GM12878 (cell line): ENCODE data around the gene PI4KA. TPM values are rescaled to one million over a fixed set of nuclear protein-coding genes. Genes with fewer than 3 reads are reported as not detected.

ENCODE experiments used
- ATAC-seq: fragments of 200-7000 bp; cut with Tn5 transposase; 3 replicates; pipeline ENCODE4 v1.9.1; 2020; ENCODE audit warnings: mild to moderate bottlenecking, moderate library complexity
- BruUV-seq: library from RNA; stranded (reverse); fragments of 400-500 nt; replicated peaks from 2 replicates; lab custom pipeline; 2021; lab: Mats Ljungman, UMichigan
- CTCF ChIA-PET: fragments of 300-600 bp; sonication (Branson Sonifier 250); formaldehyde crosslinking; extraction: SDS; loops from one replicate; lab custom pipeline; 2021; ENCODE audit warnings: inconsistent platforms; lab: Yijun Ruan, JAX
- POLR2A ChIA-PET: fragments of 350-600 bp; formaldehyde crosslinking; extraction: SDS; loops from one replicate; lab custom pipeline; 2021; ENCODE audit warnings: inconsistent platforms; lab: Charles Lee
- RAD21 ChIA-PET: fragments of 300-600 bp; sonication (Branson Sonifier 250); formaldehyde crosslinking; loops from one replicate; lab custom pipeline; 2023; ENCODE audit warnings: antibody characterized with exemption; ENCODE audit not compliant: unreplicated experiment; lab: Charles Lee
- SMC1A ChIA-PET: fragments of 300-600 bp; sonication (Branson Sonifier 250); formaldehyde crosslinking; loops from one replicate; lab custom pipeline; 2023; ENCODE audit not compliant: unreplicated experiment, uncharacterized antibody; lab: Charles Lee
- DNase-seq: peaks from one replicate; pipeline ENCODE4 v3.0.0-alpha.2; 2011; ENCODE audit warnings: low read depth, low spot score
- FAIRE-seq: peaks from 3 replicates; lab custom pipeline; 2011; peaks lifted over from hg19 to GRCh38; lab: Jason Lieb, UNC
- H2AFZ ChIP-seq: 2 replicates; pipeline ENCODE4 v1.6.0; 2011; ENCODE audit warnings: low read depth, low read length, control low read depth; ENCODE audit not compliant: control insufficient read depth
- H3K27ac ChIP-seq: 2 replicates; pipeline ENCODE4 v1.5.1; 2011; ENCODE audit warnings: control low read depth; ENCODE audit not compliant: control insufficient read depth, insufficient read depth
- H3K27me3 ChIP-seq, 2 experiments: replicated peaks in 1 of 2; 2 replicates each; pipeline versions ENCODE4 v1.6.0 to v1.6.1; 2011; ENCODE audit warnings: low read length in 1 of 2; ENCODE audit not compliant: control insufficient read depth in 2 of 2, insufficient read depth in 2 of 2
- H3K36me3 ChIP-seq, 2 experiments: 2 replicates each; pipeline ENCODE4 v1.5.1; 2011; ENCODE audit warnings: low read length in 1 of 2; ENCODE audit not compliant: control insufficient read depth in 2 of 2, insufficient read depth in 2 of 2
- H3K4me1 ChIP-seq: 2 replicates; pipeline ENCODE4 v1.6.1; 2011; ENCODE audit warnings: mild to moderate bottlenecking, low read length, moderate library complexity, mixed read lengths; ENCODE audit not compliant: control insufficient read depth, insufficient read depth
- H3K4me2 ChIP-seq: 2 replicates; pipeline ENCODE4 v1.6.0; 2011; ENCODE audit warnings: control low read depth; ENCODE audit not compliant: control insufficient read depth, insufficient read depth
- H3K4me3 ChIP-seq: fragments of 200-600 bp; sonication (generic); 2 replicates; pipeline ENCODE4 v1.5.1; 2016
- H3K79me2 ChIP-seq: 2 replicates; pipeline ENCODE4 v1.6.0; 2011; ENCODE audit warnings: low read length; ENCODE audit not compliant: control insufficient read depth, insufficient read depth
- H3K9ac ChIP-seq: 2 replicates; pipeline ENCODE4 v1.8.0; 2011; ENCODE audit warnings: low read length, control low read depth, mixed read lengths; ENCODE audit not compliant: control insufficient read depth, insufficient read depth
- H3K9me3 ChIP-seq: replicated peaks from 3 replicates; pipeline ENCODE4 v1.5.1; 2011; ENCODE audit warnings: mild to moderate bottlenecking, low read length; ENCODE audit not compliant: control insufficient read depth, insufficient read depth
- H4K20me1 ChIP-seq: 2 replicates; pipeline ENCODE4 v1.6.0; 2011; ENCODE audit not compliant: control insufficient read depth, insufficient read depth
- BACH1 ChIP-seq: fragments of 450-650 bp; IDR thresholded peaks from 2 replicates; pipeline ENCODE4 v1.6.1; 2017; ENCODE audit warnings: mild to moderate bottlenecking, borderline replicate concordance
- CHD2 ChIP-seq: IDR thresholded peaks from 2 replicates; pipeline ENCODE4 v1.6.1; 2011; ENCODE audit warnings: low read depth, low read length, improper control_type of control experiment, borderline replicate concordance
- FOS ChIP-seq: IDR thresholded peaks from 3 replicates; pipeline ENCODE4 v1.6.1; 2011; ENCODE audit warnings: borderline replicate concordance; ENCODE audit not compliant: insufficient read length; ENCODE audit errors: extremely low read depth
- NBN ChIP-seq: fragments of 450-650 bp; IDR thresholded peaks from 2 replicates; pipeline ENCODE4 v1.6.1; 2016
- RELA ChIP-seq: fragments of 450-650 bp; IDR thresholded peaks from 2 replicates; pipeline ENCODE4 v1.8.0; 2014; ENCODE audit warnings: borderline replicate concordance; ENCODE audit not compliant: partially characterized antibody
- SP1 ChIP-seq: IDR thresholded peaks from one replicate; pipeline ENCODE4 v1.6.1; 2011; ENCODE audit warnings: low read depth, low read length
- YY1 ChIP-seq: IDR thresholded peaks from 2 replicates; pipeline ENCODE4 v1.6.1; 2011; ENCODE audit warnings: low read depth, mild to moderate bottlenecking, low read length
- ZNF217 ChIP-seq: fragments of 450-650 bp; IDR thresholded peaks from 2 replicates; pipeline ENCODE4 v1.6.1; 2017; ENCODE audit warnings: antibody characterized with exemption, mild to moderate bottlenecking
- WGBS: methylation state at CpG from one replicate; pipeline ENCODE4 v1.1.6; 2016; ENCODE audit warnings: low lambda C conversion rate; ENCODE audit not compliant: insufficient replicate concordance, insufficient coverage; ENCODE audit errors: missing lambda C conversion rate; 5-methylcytosine and 5-hydroxymethylcytosine counted together
- in situ Hi-C: fragments of 300-500 bp; cut with MboI; formaldehyde crosslinking; loops from 9 replicates; pipeline ENCODE4 v1.14.3; 2018; ENCODE audit warnings: mixed read lengths
- intact Hi-C: fragments of 100-400 bp; cut with micrococcal nuclease; formaldehyde crosslinking; loops from one replicate; pipeline ENCODE4 v1.14.2; 2022; ENCODE audit not compliant: unreplicated experiment
- polyA plus RNA-seq, 11 experiments: library from polyadenylated mRNA; depleted of rRNA in 4 of 11; unstranded in 6 of 11; stranded (reverse) in 5 of 11; fragments of >200 nt; fragmentation: Nextera tagmentation in 4 of 11; fragmentation: Illumina TruSeq in 1 of 11; extraction: Ambion mirVana in 4 of 11; extraction: Trizol in 1 of 11; gene quantifications; 1 replicate in 1 of 11; 2 replicates in 10 of 11; pipeline versions ENCODE4 v1.2.1 to v1.2.3, GENCODE V29; 2011 to 2016; ENCODE audit warnings: inconsistent platforms in 2 of 11, missing spikeins in 2 of 11, low read depth in 1 of 11
- total RNA-seq, 4 experiments: library from RNA; depleted of rRNA in 3 of 4; stranded (reverse); fragments of >200 nt in 3 of 4; fragmentation: Illumina TruSeq in 1 of 4; extraction: Trizol in 1 of 4; gene quantifications; 2 replicates each; pipeline versions ENCODE4 v1.2.1 to v1.2.3, GENCODE V29; 2013 to 2021

Gene PI4KA
- total and polyA plus RNA-seq, 10 of the 15 experiments (the other 5 are each of a cell fraction or from before 2014, with no cell fraction given) = 4.2 to 78.4 (median 42.1) TPM

- Histone ChIP-seq H3K36me3 (peaks cover 5 to 8% of the 10 kb centered on the region in 2 experiments), H3K9ac (no peak overlapping the region), H3K4me1 (no peaks in the 10 kb centered on the region), H4K20me1 (no peaks in the 10 kb centered on the region), H3K9me3 (no peaks in the 10 kb centered on the region), H3K27me3 (no peaks in the 10 kb centered on the region), H3K79me2 (no peaks in the 10 kb centered on the region), H3K4me3 (no peak overlapping the region), H3K27ac (no peak overlapping the region), H3K4me2 (no peak overlapping the region), H2AFZ (no peak overlapping the region)
- ChIA-PET RAD21 (no interaction called here), SMC1A (no interaction called here), POLR2A (no interaction called here), CTCF (no interaction called here)
- intact Hi-C loops (no loop called here), in situ Hi-C loops (no loop called here)
- DNase-seq = no peak
- no peak for FAIRE-seq
- TF ChIP-seq FOS (no peak), BACH1 (no peak), SP1 (no peak), ZNF217 (no peak), YY1 (no peak), NBN (no peak), RELA (no peak), CHD2 (no peak)
- BruUV-seq = no TSS peak
- ATAC-seq = no peak
- WGBS = 87% methylated on average over 6 of the region's 6 CpGs
These were observed 24.2 kb upstream of the PI4KA start for GRCh38 chr22:20882855-20883254.
